ENCODE results near the gene CORO1C.
"Not testable (repeated sequence)": the region's sequence is repeated elsewhere in the genome, so short reads cannot be mapped to it uniquely, and the experiment has no call there.

Gene CORO1C

GRCh38 chr12:108753976-108754375 lies 22.7 kb upstream of the CORO1C start:
- Histone ChIP-seq H3K9me3 (ENCODE audit: control insufficient read depth in 2 of 2, low read length in 2 of 2) (no peaks in the 10 kb centered on the region), H3K4me3 (ENCODE audit: low read length in 2 of 2) (no peak overlapping the region), H3K4me1 (ENCODE audit: control insufficient read depth in 2 of 2, insufficient read depth in 2 of 2, low read length in 2 of 2) (peaks cover 4% of the 10 kb centered on the region in 2 donors), H3K27ac (ENCODE audit: low read depth in 2 of 2, low read length in 2 of 2) (no peak overlapping the region), H3K27me3 (ENCODE audit: control insufficient read depth in 2 of 2, insufficient read depth in 2 of 2, low read length in 2 of 2) (no peaks in the 10 kb centered on the region), H3K36me3 (ENCODE audit: control insufficient read depth in 2 of 2, insufficient read depth in 2 of 2, low read length in 2 of 2) (no peaks in the 10 kb centered on the region), H3K9ac (ENCODE audit: low read depth in 1 of 2, low read length in 2 of 2) (no peak overlapping the region)

- Histone ChIP-seq H3K9ac (ENCODE audit: low read depth in 1 of 2, low read length in 2 of 2) (no peak overlapping the region), H3K36me3 (ENCODE audit: control insufficient read depth in 2 of 2, insufficient read depth in 2 of 2, low read length in 2 of 2) (no peaks in the 10 kb centered on the region), H3K27me3 (ENCODE audit: control insufficient read depth in 2 of 2, insufficient read depth in 2 of 2, low read length in 2 of 2) (no peaks in the 10 kb centered on the region), H3K27ac (ENCODE audit: low read depth in 2 of 2, low read length in 2 of 2) (peak overlapping the region; percentile 44 to 51), H3K4me3 (ENCODE audit: low read length in 2 of 2) (no peak overlapping the region), H3K9me3 (ENCODE audit: control insufficient read depth in 2 of 2, low read length in 2 of 2) (no peaks in the 10 kb centered on the region), H3K4me1 (ENCODE audit: control insufficient read depth in 2 of 2, insufficient read depth in 2 of 2, low read length in 2 of 2) (peaks cover 4% of the 10 kb centered on the region in 2 donors)
Observed at GRCh38 chr12:108752387-108752786, 21.1 kb upstream of the CORO1C start.

- no peaks in the 10 kb centered on the region for H3K9me3 ChIP-seq (ENCODE audit: control insufficient read depth in 2 of 2, low read length in 2 of 2)
- no peak overlapping the region for H3K4me3 ChIP-seq (ENCODE audit: low read length in 2 of 2)
- H3K27ac ChIP-seq (ENCODE audit: low read depth in 2 of 2, low read length in 2 of 2), result peak overlapping the region; percentile 44 to 51
- no peaks in the 10 kb centered on the region for H3K36me3 ChIP-seq (ENCODE audit: control insufficient read depth in 2 of 2, insufficient read depth in 2 of 2, low read length in 2 of 2)
- no peak overlapping the region for H3K9ac ChIP-seq (ENCODE audit: low read depth in 1 of 2, low read length in 2 of 2)
- peaks cover 4% of the 10 kb centered on the region in 2 donors for H3K4me1 ChIP-seq (ENCODE audit: control insufficient read depth in 2 of 2, insufficient read depth in 2 of 2, low read length in 2 of 2)
- no peaks in the 10 kb centered on the region for H3K27me3 ChIP-seq (ENCODE audit: control insufficient read depth in 2 of 2, insufficient read depth in 2 of 2, low read length in 2 of 2)
Observed at GRCh38 chr12:108751821-108752220, 20.5 kb upstream of the CORO1C start.

GRCh38 chr12:108751003-108751402 lies 19.7 kb upstream of the CORO1C start:
- peak overlapping the region; percentile 2 to 6 for H3K27ac ChIP-seq (ENCODE audit: low read depth in 2 of 2, low read length in 2 of 2)
- not testable (repeated sequence) for H3K4me3 ChIP-seq (ENCODE audit: low read length in 2 of 2); H3K9me3 ChIP-seq (ENCODE audit: control insufficient read depth in 2 of 2, low read length in 2 of 2); H3K36me3 ChIP-seq (ENCODE audit: control insufficient read depth in 2 of 2, insufficient read depth in 2 of 2, low read length in 2 of 2); H3K27me3 ChIP-seq (ENCODE audit: control insufficient read depth in 2 of 2, insufficient read depth in 2 of 2, low read length in 2 of 2); H3K4me1 ChIP-seq (ENCODE audit: control insufficient read depth in 2 of 2, insufficient read depth in 2 of 2, low read length in 2 of 2); H3K9ac ChIP-seq (ENCODE audit: low read depth in 1 of 2, low read length in 2 of 2)

GRCh38 chr12:108750526-108750925 lies 19.2 kb upstream of the CORO1C start:
- no peak overlapping the region for H3K9ac ChIP-seq (ENCODE audit: low read depth in 1 of 2, low read length in 2 of 2)
- peak overlapping the region; percentile 2 to 6 for H3K27ac ChIP-seq (ENCODE audit: low read depth in 2 of 2, low read length in 2 of 2)
- H3K9me3 ChIP-seq (ENCODE audit: control insufficient read depth in 2 of 2, low read length in 2 of 2), result no peaks in the 10 kb centered on the region

GRCh38 chr12:108747563-108747962 lies 16.2 kb upstream of the CORO1C start:
- H3K4me1 ChIP-seq (ENCODE audit: control insufficient read depth in 2 of 2, insufficient read depth in 2 of 2, low read length in 2 of 2), result peaks cover 4 to 6% of the 10 kb centered on the region in 2 donors
- H3K4me3 ChIP-seq (ENCODE audit: low read length in 2 of 2), result no peak overlapping the region
- H3K9me3 ChIP-seq (ENCODE audit: control insufficient read depth in 2 of 2, low read length in 2 of 2), result no peaks in the 10 kb centered on the region

More at GRCh38 chr12:108750526-108750925, 19.2 kb upstream of the CORO1C start:
- Histone ChIP-seq H3K4me1 (ENCODE audit: control insufficient read depth in 2 of 2, insufficient read depth in 2 of 2, low read length in 2 of 2) (peaks cover 4% of the 10 kb centered on the region in 2 donors), H3K27me3 (ENCODE audit: control insufficient read depth in 2 of 2, insufficient read depth in 2 of 2, low read length in 2 of 2) (no peaks in the 10 kb centered on the region), H3K4me3 (ENCODE audit: low read length in 2 of 2) (no peak overlapping the region), H3K36me3 (ENCODE audit: control insufficient read depth in 2 of 2, insufficient read depth in 2 of 2, low read length in 2 of 2) (no peaks in the 10 kb centered on the region)

GRCh38 chr12:108745641-108746040 lies 14.3 kb upstream of the CORO1C start:
- no peaks in the 10 kb centered on the region for H3K27me3 ChIP-seq (ENCODE audit: control insufficient read depth in 2 of 2, insufficient read depth in 2 of 2, low read length in 2 of 2)
- H3K4me1 ChIP-seq (ENCODE audit: control insufficient read depth in 2 of 2, insufficient read depth in 2 of 2, low read length in 2 of 2), result peaks cover 1 to 5% of the 10 kb centered on the region in 2 donors
- H3K27ac ChIP-seq (ENCODE audit: low read depth in 2 of 2, low read length in 2 of 2), result no peak overlapping the region
- H3K9ac ChIP-seq (ENCODE audit: low read depth in 1 of 2, low read length in 2 of 2), result peak overlapping the region in 1 of 2 donors; percentile 17
- no peak overlapping the region for H3K4me3 ChIP-seq (ENCODE audit: low read length in 2 of 2)
- no peaks in the 10 kb centered on the region for H3K9me3 ChIP-seq (ENCODE audit: control insufficient read depth in 2 of 2, low read length in 2 of 2)
- H3K36me3 ChIP-seq (ENCODE audit: control insufficient read depth in 2 of 2, insufficient read depth in 2 of 2, low read length in 2 of 2), result no peaks in the 10 kb centered on the region

More at GRCh38 chr12:108747563-108747962, 16.2 kb upstream of the CORO1C start:
- no peaks in the 10 kb centered on the region for H3K27me3 ChIP-seq (ENCODE audit: control insufficient read depth in 2 of 2, insufficient read depth in 2 of 2, low read length in 2 of 2)
- H3K27ac ChIP-seq (ENCODE audit: low read depth in 2 of 2, low read length in 2 of 2), result no peak overlapping the region
- H3K36me3 ChIP-seq (ENCODE audit: control insufficient read depth in 2 of 2, insufficient read depth in 2 of 2, low read length in 2 of 2), result no peaks in the 10 kb centered on the region
- H3K9ac ChIP-seq (ENCODE audit: low read depth in 1 of 2, low read length in 2 of 2), result no peak overlapping the region

GRCh38 chr12:108744021-108744897 lies 12.9 kb upstream of the CORO1C start:
- H3K27me3 ChIP-seq (ENCODE audit: control insufficient read depth in 2 of 2, insufficient read depth in 2 of 2, low read length in 2 of 2), result no peaks in the 10 kb centered on the region
- no peak overlapping the region for H3K9ac ChIP-seq (ENCODE audit: low read depth in 1 of 2, low read length in 2 of 2)
- no peak overlapping the region for H3K27ac ChIP-seq (ENCODE audit: low read depth in 2 of 2, low read length in 2 of 2)
- H3K36me3 ChIP-seq (ENCODE audit: control insufficient read depth in 2 of 2, insufficient read depth in 2 of 2, low read length in 2 of 2), result no peaks in the 10 kb centered on the region
- peaks cover 0 to 2% of the 10 kb centered on the region in 2 donors for H3K4me1 ChIP-seq (ENCODE audit: control insufficient read depth in 2 of 2, insufficient read depth in 2 of 2, low read length in 2 of 2)
- H3K4me3 ChIP-seq (ENCODE audit: low read length in 2 of 2), result no peak overlapping the region
- no peaks in the 10 kb centered on the region for H3K9me3 ChIP-seq (ENCODE audit: control insufficient read depth in 2 of 2, low read length in 2 of 2)

- no peak overlapping the region for H3K27ac ChIP-seq (ENCODE audit: low read depth in 2 of 2, low read length in 2 of 2)
- H3K4me1 ChIP-seq (ENCODE audit: control insufficient read depth in 2 of 2, insufficient read depth in 2 of 2, low read length in 2 of 2), result peaks cover 11% of the 10 kb centered on the region in 2 donors
- no peaks in the 10 kb centered on the region for H3K9me3 ChIP-seq (ENCODE audit: control insufficient read depth in 2 of 2, low read length in 2 of 2)
- no peaks in the 10 kb centered on the region for H3K27me3 ChIP-seq (ENCODE audit: control insufficient read depth in 2 of 2, insufficient read depth in 2 of 2, low read length in 2 of 2)
- no peaks in the 10 kb centered on the region for H3K36me3 ChIP-seq (ENCODE audit: control insufficient read depth in 2 of 2, insufficient read depth in 2 of 2, low read length in 2 of 2)
- no peak overlapping the region for H3K9ac ChIP-seq (ENCODE audit: low read depth in 1 of 2, low read length in 2 of 2)
- H3K4me3 ChIP-seq (ENCODE audit: low read length in 2 of 2), result no peak overlapping the region
Observed at GRCh38 chr12:108738170-108738569, 6.9 kb upstream of the CORO1C start.

GRCh38 chr12:108735855-108736254 lies 4.5 kb upstream of the CORO1C start:
- H3K27ac ChIP-seq (ENCODE audit: low read depth in 2 of 2, low read length in 2 of 2), result no peak overlapping the region
- H3K4me1 ChIP-seq (ENCODE audit: control insufficient read depth in 2 of 2, insufficient read depth in 2 of 2, low read length in 2 of 2), result peaks cover 21 to 22% of the 10 kb centered on the region in 2 donors
- no peak overlapping the region for H3K4me3 ChIP-seq (ENCODE audit: low read length in 2 of 2)
- H3K9ac ChIP-seq (ENCODE audit: low read depth in 1 of 2, low read length in 2 of 2), result no peak overlapping the region
- no peaks in the 10 kb centered on the region for H3K36me3 ChIP-seq (ENCODE audit: control insufficient read depth in 2 of 2, insufficient read depth in 2 of 2, low read length in 2 of 2)
- H3K27me3 ChIP-seq (ENCODE audit: control insufficient read depth in 2 of 2, insufficient read depth in 2 of 2, low read length in 2 of 2), result no peaks in the 10 kb centered on the region
- no peaks in the 10 kb centered on the region for H3K9me3 ChIP-seq (ENCODE audit: control insufficient read depth in 2 of 2, low read length in 2 of 2)
